Frontal cortex (tissue), 4 donors: ENCODE measurements around the gene SERTAD3. TPM values are rescaled to one million over a fixed set of nuclear protein-coding genes. Genes with fewer than 3 reads are reported as not detected.
"Not testable (repeated sequence)": the region's sequence is repeated elsewhere in the genome, so short reads cannot be mapped to it uniquely, and the experiment has no call there.

ENCODE experiments used
- DNase-seq, 2 donors: peaks; one replicate each; pipeline ENCODE4 v3.0.0; 2012; ENCODE audit warnings: low spot score in 2 of 2
- FAIRE-seq: peaks from 2 replicates; lab custom pipeline; 2012; peaks lifted over from hg19 to GRCh38; lab: Jason Lieb, UNC
- total RNA-seq: library from RNA; depleted of rRNA; stranded (reverse); fragments of >200 nt; gene quantifications from one replicate; pipeline ENCODE4 v1.2.3, GENCODE V29; 2014
- donor health status: control.
- donor health status: control.
- donor health status: control.

The SERTAD3 gene
- total RNA-seq, 1 donor from 2014 or later: 7.3 TPM

DNA sequence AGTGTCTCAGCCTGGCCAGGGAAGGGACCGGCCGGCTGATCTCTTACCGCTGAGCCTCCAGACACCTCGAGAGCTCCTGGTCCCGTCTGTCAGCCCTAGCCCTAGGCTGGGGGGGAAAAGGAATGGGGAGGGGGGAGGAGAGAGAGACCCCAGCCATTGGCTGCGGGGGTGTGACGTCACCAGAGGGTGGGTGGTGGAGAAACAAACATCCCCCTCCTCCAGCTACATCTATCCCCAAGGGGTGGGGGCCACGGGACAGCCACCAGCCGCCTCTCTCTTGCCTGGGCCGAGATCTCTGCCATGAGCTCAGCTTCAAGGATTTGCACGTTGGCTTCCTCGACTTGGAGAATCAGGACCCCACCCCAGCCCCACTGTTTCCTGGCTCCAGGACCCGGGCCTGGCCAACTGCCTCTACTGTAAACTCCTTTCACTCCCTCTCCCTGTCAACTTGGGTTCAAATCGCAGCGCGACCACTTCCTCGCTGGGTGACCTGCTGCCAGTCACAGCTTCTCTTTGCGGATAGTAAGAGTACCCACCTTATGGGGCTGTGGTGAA lies 30.8 kb downstream of the SERTAD3 start, which contains the start of gene PRX:
Gene PRX (minus strand): TSS at position 88 of the 555 bp plus-strand sequence. CDS start 5,446 bp downstream, outside the sequence.
- DNase-seq (no peak), FAIRE-seq (no peak)

DNA sequence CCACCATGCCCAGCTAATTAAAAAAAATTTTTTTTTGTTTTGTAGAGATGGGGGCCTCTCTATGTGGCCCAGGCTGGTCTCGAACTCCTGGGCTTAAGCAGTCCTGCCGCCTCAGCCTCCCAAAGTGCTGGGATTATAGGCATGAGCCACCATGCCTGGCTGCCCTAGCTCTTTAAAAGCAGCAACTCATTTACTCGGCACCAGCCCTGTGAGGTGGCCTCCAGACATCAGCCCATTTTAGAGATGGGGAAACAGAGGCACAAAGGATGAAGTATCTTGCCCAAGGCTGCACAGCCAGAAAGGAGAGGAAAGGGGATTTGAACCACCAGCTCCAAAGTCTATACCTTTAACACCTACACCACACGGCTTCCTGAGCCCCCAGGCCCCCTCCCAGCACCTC lies 31.3 kb downstream of the SERTAD3 start:
- FAIRE-seq: no peak
- no peak for DNase-seq

DNA sequence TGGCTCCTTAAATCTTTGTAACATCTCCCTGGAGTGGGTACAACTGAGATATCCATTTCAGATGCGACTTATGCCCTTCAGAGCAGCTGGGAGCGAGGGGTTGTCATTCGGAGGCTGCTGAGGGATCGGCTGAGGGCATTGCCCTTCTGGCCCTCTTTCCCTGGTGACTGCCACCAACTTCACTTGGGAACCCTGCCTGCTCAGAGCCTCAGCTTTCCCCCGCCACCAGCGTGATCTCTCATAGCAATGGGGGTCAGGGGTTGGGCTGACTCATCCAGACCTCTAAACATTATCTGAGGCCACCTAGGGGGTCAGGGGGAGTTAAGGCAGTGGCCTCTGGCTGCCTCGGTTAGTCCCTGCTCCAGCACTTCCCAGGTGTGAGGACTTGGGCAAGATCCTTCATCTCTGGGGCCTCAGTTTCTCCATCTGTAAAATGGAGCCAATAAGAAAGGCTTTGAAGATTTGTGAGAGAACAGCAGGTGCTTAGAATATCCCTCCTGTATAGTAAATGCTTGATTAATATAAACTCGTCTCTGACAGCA lies 32.1 kb downstream of the SERTAD3 start:
- no peak for FAIRE-seq
- no peak for DNase-seq

DNA sequence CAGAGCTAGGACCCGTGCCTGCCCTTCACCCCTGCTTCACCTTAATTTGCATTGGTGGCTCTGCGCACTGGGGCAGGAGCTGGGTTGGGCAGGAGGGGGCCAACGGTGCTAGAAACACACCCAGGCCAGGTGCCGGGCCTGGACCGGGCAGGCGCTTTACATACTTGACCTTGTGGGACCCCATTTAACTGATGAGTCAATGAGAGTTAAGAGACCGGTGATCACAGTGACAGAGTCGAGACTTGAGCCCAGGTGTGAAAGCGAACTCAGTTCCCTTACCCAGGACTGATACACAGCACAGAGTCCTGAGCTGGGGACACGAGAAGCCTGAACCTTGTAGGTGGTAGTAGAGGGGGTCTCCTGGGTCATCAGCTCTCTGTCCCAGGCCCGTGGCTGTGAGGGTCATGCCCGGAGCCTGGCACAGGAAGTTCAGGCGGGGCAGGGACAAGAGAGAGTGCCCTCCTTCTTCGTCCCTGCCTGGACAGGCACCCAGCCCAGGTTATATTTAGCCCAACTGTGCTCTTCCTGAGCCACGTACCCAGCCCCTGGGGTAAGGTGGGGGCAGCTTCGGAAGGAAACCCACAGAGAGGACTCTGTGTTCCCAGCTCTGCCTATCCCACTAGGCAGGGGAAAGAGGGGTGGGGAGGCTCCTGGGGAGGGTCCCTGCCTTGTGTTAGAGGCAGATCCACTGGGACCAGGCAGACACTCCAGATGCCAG lies 32.9 kb downstream of the SERTAD3 start:
- FAIRE-seq (no peak), DNase-seq (no peak)

DNA sequence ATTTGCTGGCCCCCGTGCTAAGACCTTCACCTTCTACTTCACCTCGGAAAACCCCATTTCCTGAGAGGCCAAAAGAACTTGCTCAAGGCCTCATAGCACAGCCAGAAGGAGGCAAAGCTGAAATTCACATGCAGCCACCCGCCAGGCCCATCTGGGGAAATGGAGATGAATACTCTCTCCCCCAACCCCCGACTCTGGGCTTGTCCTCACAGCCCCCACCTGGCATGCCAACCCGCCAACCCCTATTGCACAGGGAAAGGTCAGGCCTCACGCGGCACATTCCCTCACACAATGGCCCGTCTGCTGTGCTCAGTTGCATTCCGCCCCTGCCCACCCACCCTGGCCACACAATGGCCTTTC lies 34.1 kb downstream of the SERTAD3 start:
- FAIRE-seq: no peak
- no peak for DNase-seq

DNA sequence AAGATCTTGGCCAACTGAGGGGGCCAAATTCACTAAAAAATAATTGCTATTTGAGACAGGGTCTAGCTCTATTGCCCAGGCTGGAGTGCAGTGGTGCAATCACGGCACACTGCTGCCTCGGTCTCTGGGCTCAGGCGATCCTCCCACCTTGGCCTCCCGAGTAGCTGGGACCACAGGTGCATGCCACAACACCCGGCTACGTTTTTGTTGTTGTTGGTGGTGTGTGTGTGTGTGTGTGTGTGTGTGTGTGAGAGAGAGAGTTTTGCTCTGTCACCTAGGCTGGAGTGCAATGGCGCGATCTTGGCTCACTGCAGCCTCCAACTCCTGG lies 35.6 kb downstream of the SERTAD3 start:
- DNase-seq, FAIRE-seq: not testable (repeated sequence)

DNA sequence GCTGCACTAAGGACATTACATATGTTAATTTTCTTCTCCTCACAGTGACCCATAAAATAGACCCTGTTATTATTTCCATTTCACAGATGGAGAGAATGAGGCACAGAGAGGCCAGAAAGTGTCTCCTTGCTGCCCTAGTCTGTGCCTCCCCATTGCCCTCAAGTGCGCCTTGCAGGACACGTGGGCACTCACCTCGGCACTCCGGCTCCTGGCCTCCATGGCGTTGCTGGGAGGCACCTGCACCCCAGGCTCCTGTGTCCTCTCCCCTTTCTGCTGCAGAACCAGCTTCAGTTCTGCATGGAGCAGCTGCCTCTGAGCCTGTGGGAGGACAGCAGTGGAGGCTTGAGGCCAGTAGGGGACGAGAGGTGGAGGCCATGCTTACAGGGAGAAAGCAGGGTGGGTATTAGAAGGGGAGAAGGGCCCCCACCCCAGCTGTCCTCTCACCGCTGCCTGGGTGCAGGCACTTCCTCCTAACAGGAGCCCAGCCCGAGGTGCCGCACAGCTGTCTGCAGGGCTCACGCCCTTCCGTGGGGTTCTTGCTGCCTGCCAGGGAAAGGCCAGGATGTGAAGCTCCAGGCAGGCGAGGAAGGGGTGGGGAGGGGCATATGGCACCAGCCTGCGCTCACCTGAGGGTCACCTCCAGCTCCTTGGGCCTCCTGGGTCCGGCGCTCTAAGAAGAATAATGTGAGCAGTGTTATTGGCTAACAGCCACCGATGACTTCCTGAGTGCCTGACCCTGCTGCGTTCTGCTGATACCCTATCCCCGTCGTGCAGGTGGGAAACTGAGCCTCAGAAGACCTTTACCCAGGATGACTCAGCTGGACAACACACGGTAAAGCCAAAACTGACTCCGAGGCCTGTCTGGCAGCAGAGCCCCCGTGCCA lies 36.2 kb downstream of the SERTAD3 start:
- FAIRE-seq (no peak), DNase-seq (no peak)

DNA sequence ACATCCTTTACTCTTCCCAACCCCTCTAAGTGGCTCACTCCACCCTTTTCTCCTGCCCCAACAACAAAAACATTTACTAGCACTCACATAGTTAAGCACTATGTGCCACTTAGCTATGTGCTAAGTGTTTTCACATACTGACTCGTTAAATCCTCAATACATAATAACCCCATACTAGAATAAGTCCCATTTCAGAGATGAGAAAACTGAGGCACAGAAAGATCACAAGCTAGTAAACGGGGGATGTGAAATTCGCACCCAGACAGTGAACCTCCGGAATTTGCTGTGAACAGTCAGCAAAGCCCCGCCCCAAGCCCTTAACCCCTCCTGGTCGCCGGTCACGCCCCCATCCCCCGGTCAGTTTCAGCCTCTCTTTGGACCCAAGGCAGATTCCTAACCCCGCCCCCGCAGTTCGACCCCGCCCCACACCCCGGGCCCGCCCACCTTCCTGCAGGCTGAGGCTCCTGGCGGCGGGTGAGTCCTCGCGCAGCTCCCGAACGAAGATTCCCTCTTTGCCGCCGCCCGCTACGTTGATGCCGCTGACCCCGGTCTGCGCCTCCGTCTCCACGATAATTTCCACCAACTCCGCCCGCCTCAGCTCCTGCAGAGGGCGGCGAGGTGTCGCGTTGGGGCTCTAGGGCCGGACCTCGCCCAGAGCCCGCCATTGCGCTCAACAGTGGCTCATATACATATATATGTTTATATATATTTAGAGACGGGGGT lies 40.7 kb downstream of the SERTAD3 start:
- DNase-seq (peak; percentile 68 to 85), FAIRE-seq (no peak)

DNA sequence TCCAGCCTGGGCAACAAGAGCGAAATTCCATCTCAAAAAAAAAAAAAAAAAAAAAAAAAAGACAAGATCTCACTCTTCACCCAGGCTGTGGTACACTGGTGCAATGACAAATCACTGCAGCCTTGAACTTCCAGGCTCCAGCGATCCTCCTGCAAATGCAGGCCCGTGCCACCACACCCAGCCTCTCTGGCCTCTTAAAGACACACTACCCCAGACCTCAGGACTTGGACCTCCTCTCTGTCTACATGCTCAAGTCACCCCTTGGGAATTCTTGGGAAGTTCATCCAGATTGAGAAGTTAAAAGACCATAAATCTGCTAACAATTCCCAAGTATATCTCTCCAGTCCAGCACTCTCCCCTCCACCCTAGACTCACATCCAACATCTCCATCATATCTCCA lies 43.6 kb downstream of the SERTAD3 start:
- FAIRE-seq: no peak

DNA sequence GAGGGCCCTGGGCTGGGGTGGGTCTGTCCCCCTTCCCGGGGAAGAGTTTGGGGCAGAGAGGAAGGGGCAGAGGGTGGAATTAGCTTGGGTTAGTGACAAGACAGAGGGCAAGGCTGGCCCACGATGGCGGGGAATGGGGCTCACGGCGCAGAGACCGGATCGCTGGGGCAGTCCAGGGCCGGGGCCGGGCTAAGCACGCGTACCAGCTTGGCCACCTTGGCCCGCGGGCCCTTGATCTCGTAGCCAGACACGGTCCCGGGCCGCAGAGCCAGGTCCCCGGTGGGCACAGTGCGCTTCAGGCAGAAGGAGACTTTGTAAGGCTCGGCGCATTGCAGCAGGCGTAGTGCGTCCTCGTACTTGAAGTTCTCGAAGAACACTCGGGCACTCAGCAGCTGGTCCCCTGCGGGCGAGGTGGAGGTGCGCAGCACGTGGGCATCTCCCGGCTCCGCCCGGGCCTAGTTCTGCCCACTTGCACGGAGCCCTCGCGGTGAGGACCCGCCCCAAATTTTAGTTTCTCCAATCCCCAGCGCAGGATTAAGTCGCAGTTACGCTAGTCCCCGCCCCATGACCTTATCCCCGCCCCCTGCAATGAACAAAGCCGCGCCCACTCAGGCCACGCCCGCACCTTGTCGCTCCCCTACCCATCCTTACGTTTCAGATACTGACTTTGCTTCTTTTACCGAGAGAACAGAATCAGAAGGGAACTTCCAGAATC lies 45.6 kb downstream of the SERTAD3 start:
- DNase-seq: peak in 1 of 2 donors; percentile 56
- no peak for FAIRE-seq

More for the DNA sequence above, 43.6 kb downstream of the SERTAD3 start:
- no peak for DNase-seq

DNA sequence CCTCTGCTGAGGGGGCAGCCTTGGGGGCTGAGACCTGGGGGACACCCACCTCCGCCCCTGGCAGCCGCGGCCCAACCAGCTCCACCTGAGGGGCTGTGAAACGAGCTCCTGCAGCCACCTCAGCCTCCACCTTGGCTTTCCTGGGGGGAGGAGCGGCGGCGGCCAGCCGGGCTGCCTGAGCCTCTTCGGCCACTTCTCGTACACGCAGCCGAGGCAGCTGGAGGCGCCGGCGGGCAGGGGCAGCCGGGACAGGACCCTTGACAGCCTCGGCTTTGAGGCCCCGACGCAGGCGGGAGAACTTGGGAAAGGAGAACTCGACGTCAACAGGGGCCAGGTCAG lies 46.6 kb downstream of the SERTAD3 start:
- no peak for FAIRE-seq
- DNase-seq: no peak

DNA sequence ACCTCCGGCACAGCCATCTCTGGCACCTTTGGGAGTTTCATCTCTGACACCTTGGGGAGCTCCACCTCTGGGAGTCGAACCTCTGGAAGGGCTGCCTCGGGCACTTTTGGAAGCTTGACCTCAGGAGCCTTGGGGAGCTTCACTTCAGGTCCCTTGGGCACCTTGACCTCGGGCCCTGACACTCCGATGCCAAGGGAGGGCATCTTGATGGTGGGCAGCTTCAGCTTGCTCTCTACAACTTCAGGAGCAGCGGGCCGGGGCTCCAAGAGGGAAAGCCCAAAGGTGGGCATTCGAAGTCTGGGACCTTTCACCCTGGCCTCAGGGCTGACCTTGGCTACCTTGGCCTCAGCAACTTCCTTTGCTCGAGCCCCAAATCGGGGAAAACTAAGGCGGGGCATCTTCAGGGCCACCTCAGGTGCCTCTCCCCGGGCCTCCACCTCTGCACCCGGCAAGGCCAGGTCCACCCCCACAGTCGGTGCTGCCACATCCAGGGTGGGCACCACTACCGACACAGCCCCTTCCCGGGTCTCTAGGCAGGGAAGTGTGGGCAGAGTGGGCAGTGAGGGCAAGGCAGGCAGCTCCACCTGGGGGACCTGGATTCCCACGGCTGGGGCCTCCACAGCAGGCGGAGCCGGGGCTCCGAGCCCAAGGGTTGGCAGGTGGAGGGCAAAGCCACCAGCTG lies 47.1 kb downstream of the SERTAD3 start:
- FAIRE-seq (no peak), DNase-seq (no peak)

DNA sequence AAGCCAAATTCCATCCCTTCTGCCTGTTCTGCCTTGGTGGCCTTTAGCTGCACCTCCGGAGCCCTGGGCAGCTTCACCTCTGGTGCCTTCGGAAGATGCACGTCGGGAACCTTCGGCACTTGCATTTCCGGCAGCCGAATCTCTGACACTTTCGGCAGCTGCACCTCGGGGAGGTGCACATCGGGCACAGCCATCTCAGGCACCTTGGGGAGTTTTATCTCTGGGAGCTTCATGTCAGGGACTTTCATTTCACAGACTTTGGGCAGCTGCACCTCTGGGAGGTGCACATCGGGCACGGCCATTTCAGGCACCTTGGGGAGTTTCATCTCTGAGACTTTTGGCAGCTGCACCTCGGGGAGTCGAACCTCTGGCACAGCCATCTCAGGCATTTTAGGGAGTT lies 48.2 kb downstream of the SERTAD3 start:
- FAIRE-seq: no peak
- DNase-seq: no peak

DNA sequence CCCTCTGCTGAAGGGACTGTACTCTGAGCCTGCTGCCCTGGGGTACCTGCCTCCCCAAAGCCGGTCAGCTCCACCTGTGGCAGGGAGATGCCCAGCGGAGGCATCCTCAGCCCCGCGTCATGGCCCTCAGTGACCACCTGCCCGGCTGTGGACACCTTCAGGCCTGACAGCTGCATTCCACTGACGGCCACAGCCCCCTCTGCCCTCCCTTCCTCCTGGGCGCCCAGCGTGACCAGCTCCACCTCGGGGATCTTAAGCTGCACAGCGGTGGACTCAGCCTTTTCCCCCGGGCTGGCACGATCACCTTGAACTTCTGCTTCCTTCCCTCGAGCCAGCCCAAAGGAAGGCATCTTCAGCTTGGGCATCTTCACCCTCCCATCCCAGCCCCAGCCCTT lies 49.3 kb downstream of the SERTAD3 start:
- no peak for FAIRE-seq

DNA sequence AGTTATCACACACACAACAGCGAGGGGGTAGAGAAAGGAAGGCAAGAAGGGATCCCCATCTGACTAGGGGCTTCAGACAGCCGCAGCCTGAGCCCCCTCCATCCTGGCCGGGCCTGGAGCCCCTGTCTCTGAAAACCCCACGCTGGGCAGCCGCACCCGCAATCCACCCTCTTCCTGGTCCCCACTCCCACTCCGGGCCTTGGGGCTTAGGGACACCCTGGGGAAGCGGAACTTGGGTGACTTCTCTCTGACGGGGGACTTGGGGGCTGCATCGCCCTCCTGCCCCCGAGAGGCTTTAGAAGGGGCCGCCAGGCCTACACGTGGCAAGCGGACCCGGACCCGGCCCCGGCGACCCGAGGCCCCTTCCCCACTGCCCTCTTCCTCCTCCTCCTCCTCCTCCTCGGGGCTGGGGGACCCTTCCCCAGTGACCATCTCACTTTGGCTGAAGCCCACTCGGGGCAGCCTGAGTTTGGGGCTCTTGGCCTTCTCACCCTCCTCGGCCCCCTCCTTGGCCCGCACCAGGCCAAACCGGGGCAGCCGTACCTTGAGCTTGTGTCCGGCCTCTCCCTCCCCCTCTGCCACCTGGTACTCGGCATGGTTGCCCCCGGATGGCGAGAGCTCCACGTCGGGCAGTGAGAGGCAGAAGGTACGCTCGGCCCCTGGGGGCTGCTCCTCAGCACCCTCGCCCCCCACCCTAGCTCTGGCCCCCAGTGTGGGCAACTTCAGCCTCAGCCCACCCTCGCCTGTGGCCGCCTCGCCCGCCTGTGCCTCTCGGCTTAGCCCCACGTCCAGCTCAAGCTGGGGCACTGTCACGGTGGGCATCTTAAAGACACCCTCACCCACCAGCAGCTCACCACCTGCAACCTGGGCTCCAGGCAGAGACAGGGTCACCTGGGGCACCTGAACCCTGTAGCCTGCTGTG lies 50.0 kb downstream of the SERTAD3 start:
- no peak for FAIRE-seq
- DNase-seq: no peak

More for the DNA sequence above, 49.3 kb downstream of the SERTAD3 start:
- no peak for DNase-seq

DNA sequence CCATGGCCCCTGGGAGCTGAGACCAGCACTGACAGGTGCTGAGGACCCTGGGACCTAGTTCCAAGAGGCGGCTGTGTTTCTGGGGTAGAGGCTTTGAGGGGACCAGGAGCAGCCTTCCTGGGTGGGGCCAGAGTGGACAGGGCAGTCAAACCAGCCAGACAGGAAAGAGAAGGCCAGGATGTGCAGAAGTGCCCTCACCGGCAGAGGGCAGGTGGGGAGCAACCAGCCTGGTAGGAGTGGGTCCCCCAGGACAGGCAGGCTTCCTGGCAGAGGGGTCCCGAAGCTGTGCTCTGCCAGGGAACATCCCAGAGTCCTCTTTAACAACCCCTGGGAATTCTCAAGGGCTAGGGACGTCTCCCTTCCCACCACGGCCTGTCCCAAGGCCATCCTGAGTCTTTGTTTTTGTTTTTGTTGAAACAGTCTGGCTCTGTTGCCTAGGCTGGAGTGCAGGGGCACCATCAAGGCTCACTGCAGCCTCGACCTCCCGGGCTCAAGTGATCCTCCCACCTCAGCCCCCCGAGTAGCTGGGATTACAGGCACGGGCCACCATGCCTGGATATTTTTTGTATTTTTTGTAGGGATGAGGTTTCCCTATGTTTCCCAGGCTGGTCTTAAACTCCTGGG lies 51.1 kb downstream of the SERTAD3 start:
- FAIRE-seq (no peak), DNase-seq (no peak)

DNA sequence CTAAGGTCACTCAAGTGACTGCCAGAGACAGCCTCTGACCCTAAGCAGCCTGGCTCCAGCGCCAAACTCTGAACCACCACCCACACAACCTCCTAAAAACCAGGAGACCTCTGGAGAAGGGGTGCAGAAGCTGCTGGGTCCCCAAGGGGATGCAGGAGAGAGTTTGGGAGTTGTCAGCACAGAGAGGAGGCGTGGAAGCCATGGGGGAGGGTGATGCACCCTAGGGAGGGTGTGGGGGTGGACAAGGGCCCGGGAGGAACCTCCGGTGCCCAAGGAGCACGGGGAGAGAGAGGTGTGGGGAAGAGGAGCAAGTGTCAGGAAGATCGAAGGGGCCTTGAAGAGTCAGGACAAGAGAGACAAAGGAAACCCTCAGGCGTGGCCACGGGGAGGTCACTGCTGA lies 52.0 kb downstream of the SERTAD3 start:
- DNase-seq: no peak
- no peak for FAIRE-seq
